Right atrium auricular region (tissue), 2 donors: ENCODE data around the gene WDPCP. TPM values are rescaled to one million over a fixed set of nuclear protein-coding genes. Genes with fewer than 3 reads are reported as not detected.
"Not testable (repeated sequence)": the region's sequence is repeated elsewhere in the genome, so short reads cannot be mapped to it uniquely, and the experiment has no call there.

ENCODE experiments used
- DNase-seq: peaks from one replicate; pipeline ENCODE4 v3.0.0-alpha.2; 2019; ENCODE audit warnings: low spot score
- H3K27ac ChIP-seq, 2 donors: fragments of 200-600 bp; sonication (generic); 1 replicate in 1 of 2; 2 replicates in 1 of 2; pipeline ENCODE4 v1.5.1; 2016 to 2019
- H3K27me3 ChIP-seq, 2 donors: fragments of 200-600 bp; sonication (generic); one replicate each; pipeline versions ENCODE4 v1.5.1 to v1.6.0; 2017 to 2019
- H3K36me3 ChIP-seq: fragments of 200-600 bp; sonication (generic); one replicate; pipeline ENCODE4 v1.5.1; 2016
- H3K4me1 ChIP-seq, 2 donors: fragments of 200-600 bp; sonication (generic); one replicate each; pipeline versions ENCODE4 v1.5.1 to v1.6.0; 2017 to 2019
- H3K4me3 ChIP-seq, 2 donors: fragments of 200-600 bp; sonication (generic); 1 replicate in 1 of 2; 2 replicates in 1 of 2; pipeline ENCODE4 v1.5.1; 2017 to 2019; ENCODE audit warnings: mild to moderate bottlenecking in 1 of 2, moderate library complexity in 1 of 2
- H3K9me3 ChIP-seq, 2 donors: fragments of 200-600 bp; sonication (generic); one replicate each; pipeline ENCODE4 v1.5.1; 2019
- CTCF ChIP-seq, 2 donors: fragments of 200-600 bp; sonication (generic); IDR thresholded peaks; one replicate each; pipeline ENCODE4 v1.5.1; 2019; ENCODE audit warnings: antibody characterized with exemption in 2 of 2
- total RNA-seq, 2 donors: library from RNA; depleted of rRNA; stranded (reverse); fragments of >200 nt; gene quantifications; one replicate each; pipeline ENCODE4 v1.1.0, GENCODE V29; 2016

Gene WDPCP
- total RNA-seq, 2 donors from 2014 or later, result 8.7 to 12.6 TPM

GRCh38 chr2:63364866-63365265 is 223.4 kb downstream of the WDPCP start:
- no peak for DNase-seq

GRCh38 chr2:63357722-63358121 is 230.6 kb downstream of the WDPCP start:
- H3K36me3 ChIP-seq, H3K27me3 ChIP-seq, H3K4me1 ChIP-seq, DNase-seq, H3K27ac ChIP-seq, H3K4me3 ChIP-seq: not testable (repeated sequence)
- peaks cover 0 to 22% of the 10 kb centered on the region in 2 donors for H3K9me3 ChIP-seq

More at GRCh38 chr2:63364866-63365265, 223.4 kb downstream of the WDPCP start:
- no peaks in the 10 kb centered on the region for H3K4me1 ChIP-seq
- no peak overlapping the region for H3K27ac ChIP-seq
- no peak for TF ChIP-seq CTCF (IDR thresholded peaks at IDR 0.05)
- no peak overlapping the region for H3K4me3 ChIP-seq
- H3K36me3 ChIP-seq, result no peaks in the 10 kb centered on the region
- H3K9me3 ChIP-seq, result peaks cover 0 to 5% of the 10 kb centered on the region in 2 donors
- H3K27me3 ChIP-seq, result no peaks in the 10 kb centered on the region

DNA sequence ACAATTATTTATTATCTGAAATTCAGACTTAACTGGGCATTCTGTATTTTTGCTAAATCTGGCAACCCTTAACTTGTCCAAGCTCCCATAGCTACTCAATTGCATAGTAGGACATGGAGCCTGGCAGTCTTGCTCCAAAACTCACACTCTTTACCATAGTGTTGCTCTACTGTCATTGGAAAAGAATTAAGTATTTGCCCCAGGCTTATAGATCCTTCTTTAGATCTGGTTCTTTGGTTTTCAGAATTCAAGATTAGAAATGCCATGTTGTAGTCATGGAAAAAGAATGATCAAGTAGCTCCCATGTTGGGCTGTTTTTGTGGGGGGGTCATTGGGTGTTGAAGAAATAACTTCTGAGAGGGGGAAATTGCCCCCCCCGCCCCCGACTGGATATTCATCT is 240.9 kb downstream of the WDPCP start:
- DNase-seq, result no peak
- Histone ChIP-seq H3K4me1 (no peaks in the 10 kb centered on the region), H3K4me3 (no peak overlapping the region), H3K27ac (no peak overlapping the region), H3K27me3 (no peaks in the 10 kb centered on the region), H3K9me3 (peaks cover 0 to 22% of the 10 kb centered on the region in 2 donors), H3K36me3 (no peaks in the 10 kb centered on the region)
- no peak for TF ChIP-seq CTCF (IDR thresholded peaks at IDR 0.05)

GRCh38 chr2:63346411-63346810 is 241.9 kb downstream of the WDPCP start:
- no peak overlapping the region for H3K27ac ChIP-seq
- H3K9me3 ChIP-seq, result peaks cover 0 to 22% of the 10 kb centered on the region in 2 donors
- DNase-seq, result no peak

GRCh38 chr2:63345285-63345633 is 243.0 kb downstream of the WDPCP start:
- no peak overlapping the region for H3K4me3 ChIP-seq
- no peak for DNase-seq
- no peaks in the 10 kb centered on the region for H3K27me3 ChIP-seq
- no peaks in the 10 kb centered on the region for H3K4me1 ChIP-seq
- peaks cover 0 to 22% of the 10 kb centered on the region in 2 donors for H3K9me3 ChIP-seq
- no peak for TF ChIP-seq CTCF (IDR thresholded peaks at IDR 0.05)
- H3K36me3 ChIP-seq, result no peaks in the 10 kb centered on the region
- H3K27ac ChIP-seq, result no peak overlapping the region

More at GRCh38 chr2:63346411-63346810, 241.9 kb downstream of the WDPCP start:
- TF ChIP-seq CTCF (IDR thresholded peaks at IDR 0.05), result no peak
- no peaks in the 10 kb centered on the region for H3K36me3 ChIP-seq
- no peaks in the 10 kb centered on the region for H3K27me3 ChIP-seq
- H3K4me1 ChIP-seq, result no peaks in the 10 kb centered on the region
- H3K4me3 ChIP-seq, result no peak overlapping the region

- H3K4me1 ChIP-seq, result no peaks in the 10 kb centered on the region
- H3K9me3 ChIP-seq, result peaks cover 0 to 22% of the 10 kb centered on the region in 2 donors
- H3K27me3 ChIP-seq, result no peaks in the 10 kb centered on the region
- no peak for DNase-seq
- TF ChIP-seq CTCF (IDR thresholded peaks at IDR 0.05), result no peak
- H3K36me3 ChIP-seq, result no peaks in the 10 kb centered on the region
- H3K27ac ChIP-seq, result no peak overlapping the region
- H3K4me3 ChIP-seq, result no peak overlapping the region
Measured at GRCh38 chr2:63344575-63345284, 243.5 kb downstream of the WDPCP start.
